K562 (cell line): ENCODE results near the gene EEF2K. TPM values are rescaled to one million over a fixed set of nuclear protein-coding genes. Genes with fewer than 3 reads are reported as not detected.

Experiments
- ATF7 ChIP-seq: fragments of 450-650 bp; IDR thresholded peaks from 2 replicates; pipeline ENCODE4 v1.7.1; 2014; ENCODE audit warnings: mild to moderate bottlenecking, moderate library complexity
- BRF2 ChIP-seq: IDR thresholded peaks from 3 replicates; pipeline ENCODE4 v1.6.1; 2011; ENCODE audit warnings: borderline replicate concordance, mild to moderate bottlenecking; ENCODE audit not compliant: insufficient read length, insufficient read depth
- CC2D1A ChIP-seq: fragments of 450-650 bp; IDR thresholded peaks from 2 replicates; pipeline ENCODE4 v1.6.1; 2017; ENCODE audit warnings: mild to moderate bottlenecking
- GABPA ChIP-seq: fragments of 200-800 bp; sonication (Bioruptor generic); conservative IDR thresholded peaks from 2 replicates; pipeline ENCODE4 v1.6.1; 2016; ENCODE audit warnings: low read depth, missing genetic modification characterization, missing compliant biosample characterization
- GABPB1 ChIP-seq: sonication (generic); formaldehyde crosslinking; IDR thresholded peaks from 2 replicates; pipeline ENCODE4 v1.8.0; 2022; ENCODE audit warnings: mild to moderate bottlenecking, missing genetic modification reagents
- GMEB1 ChIP-seq: fragments of 250-450 bp; sonication (Bioruptor Pico); IDR thresholded peaks from 2 replicates; pipeline ENCODE4 v1.4.0; 2020; ENCODE audit warnings: mild to moderate bottlenecking
- GTF2B ChIP-seq: IDR thresholded peaks from 2 replicates; pipeline ENCODE4 v1.6.1; 2011; ENCODE audit not compliant: insufficient read length; ENCODE audit errors: extremely low read depth
- HBP1 ChIP-seq: fragments of 450-650 bp; formaldehyde crosslinking; IDR thresholded peaks from 2 replicates; pipeline ENCODE4 v1.4.0; 2022; ENCODE audit warnings: missing genetic modification characterization
- KLF6 ChIP-seq: fragments of 250-450 bp; sonication (Bioruptor Pico); IDR thresholded peaks from 2 replicates; pipeline ENCODE4 v1.4.0; 2020; ENCODE audit warnings: mild to moderate bottlenecking, moderate library complexity, borderline replicate concordance
- NR3C1 ChIP-seq: sonication (generic); formaldehyde crosslinking; IDR thresholded peaks from 2 replicates; pipeline ENCODE4 v1.8.1; 2022; ENCODE audit warnings: missing genetic modification reagents
- PCBP1 ChIP-seq: fragments of 200-400 bp; formaldehyde crosslinking; IDR thresholded peaks from 2 replicates; pipeline ENCODE4 v1.6.1; 2018; ENCODE audit warnings: mild to moderate bottlenecking, low read depth, low read length; ENCODE audit not compliant: poor library complexity, severe bottlenecking
- PHF8 ChIP-seq: fragments of 200-600 bp; sonication (generic); IDR thresholded peaks from 2 replicates; pipeline ENCODE4 v1.6.1; 2012; ENCODE audit warnings: mixed run types, mild to moderate bottlenecking, inconsistent platforms, low read length, moderate library complexity, borderline replicate concordance
- RBM17 ChIP-seq: fragments of 200-400 bp; formaldehyde crosslinking; IDR thresholded peaks from 2 replicates; pipeline ENCODE4 v1.6.1; 2017; ENCODE audit warnings: low read depth, mild to moderate bottlenecking, low read length, borderline replicate concordance
- RBM25 ChIP-seq: fragments of 200-400 bp; formaldehyde crosslinking; IDR thresholded peaks from 2 replicates; pipeline ENCODE4 v1.6.1; 2018; ENCODE audit warnings: low read length, low read depth, moderate library complexity; ENCODE audit not compliant: severe bottlenecking
- RUNX1 ChIP-seq: sonication (generic); IDR thresholded peaks from 2 replicates; pipeline ENCODE4 v1.6.1; 2016; ENCODE audit warnings: antibody characterized with exemption, low read depth
- SNRNP70 ChIP-seq: fragments of 200-400 bp; formaldehyde crosslinking; optimal IDR thresholded peaks from 2 replicates; pipeline ENCODE3; 2017; ENCODE audit warnings: low read depth, low read length
- SP2 ChIP-seq: IDR thresholded peaks from 2 replicates; pipeline ENCODE4 v1.6.1; 2011; ENCODE audit warnings: mild to moderate bottlenecking, low read depth, low read length, moderate library complexity; ENCODE audit not compliant: poor library complexity, severe bottlenecking; ENCODE audit errors: extremely low read depth
- TEAD1 ChIP-seq, 2 experiments: fragments of 450-650 bp in 1 of 2; sonication (generic) in 1 of 2; formaldehyde crosslinking; IDR thresholded peaks; 2 replicates each; pipeline versions ENCODE4 v1.4.0 to v1.8.0; 2020 to 2022; ENCODE audit warnings: mild to moderate bottlenecking in 2 of 2, missing genetic modification reagents in 1 of 2
- TRIM28 ChIP-seq: fragments of 450-650 bp; IDR thresholded peaks from 2 replicates; pipeline ENCODE4 v1.6.1; 2017
- ZBTB17 ChIP-seq: fragments of 450-650 bp; formaldehyde crosslinking; IDR thresholded peaks from 2 replicates; pipeline ENCODE4 v1.4.0; 2020; ENCODE audit warnings: mild to moderate bottlenecking
- ZNF124 ChIP-seq: sonication (generic); formaldehyde crosslinking; IDR thresholded peaks from 2 replicates; pipeline ENCODE4 v1.8.1; 2022; ENCODE audit warnings: missing genetic modification reagents
- ZNF175 ChIP-seq: fragments of 200-800 bp; sonication (Bioruptor generic); IDR thresholded peaks from 2 replicates; pipeline ENCODE4 v1.6.1; 2016; ENCODE audit warnings: low read depth, mild to moderate bottlenecking, missing genetic modification characterization, missing compliant biosample characterization
- ZNF780A ChIP-seq: fragments of 250-450 bp; sonication (Bioruptor Pico); IDR thresholded peaks from 2 replicates; pipeline ENCODE4 v1.5.0; 2021; ENCODE audit warnings: mild to moderate bottlenecking
- ZNF785 ChIP-seq: fragments of 250-450 bp; sonication (Bioruptor Pico); IDR thresholded peaks from 2 replicates; pipeline ENCODE4 v1.4.0; 2020; ENCODE audit warnings: mild to moderate bottlenecking
- polyA plus RNA-seq, 8 experiments: library from polyadenylated mRNA; depleted of rRNA in 4 of 8; stranded (reverse) in 5 of 8; unstranded in 3 of 8; fragments of >200 nt; fragmentation: Nextera tagmentation in 2 of 8; fragmentation: Illumina TruSeq in 1 of 8; extraction: Ambion mirVana in 2 of 8; extraction: Trizol in 1 of 8; gene quantifications; 2 replicates each; pipeline versions ENCODE4 v1.2.1 to v1.2.3, GENCODE V29; 2011 to 2014; ENCODE audit warnings: inconsistent platforms in 1 of 8, missing spikeins in 1 of 8
- total RNA-seq, 7 experiments: library from RNA; depleted of rRNA in 6 of 7; stranded (reverse); fragments of >200 nt in 6 of 7; fragmentation: Illumina TruSeq in 2 of 7; extraction: Trizol in 2 of 7; gene quantifications; 2 replicates each; pipeline versions ENCODE4 v1.2.1 to v1.2.3, GENCODE V29; 2011 to 2021; ENCODE audit warnings: low replicate concordance in 1 of 7

Gene EEF2K
- total and polyA plus RNA-seq, 9 of the 15 experiments (the other 6 are each of a cell fraction or from before 2014, with no cell fraction given): 3.0 to 35.2 (median 12.2) TPM

- TF ChIP-seq ZNF124 (CRISPR knock-in tag) (no peak), ZNF785 (no peak), TEAD1 (CRISPR knock-in tag; IDR thresholded peaks at IDR 0.05) (peak in 1 of 2 experiments; percentile 21; a peak in 1 of 4 replicates), GABPA (tag) (peak; percentile 41; the same call in 1 of the 2 replicates), ZBTB17 (0 out of 2 replicates have a peak, but pooled peaks have one; percentile 14), TRIM28 (no peak), SP2 (no peak), SNRNP70 (no peak), GABPB1 (0 out of 2 replicates have a peak, but pooled peaks have one; percentile 61), CC2D1A (no peak), RUNX1 (no peak), PCBP1 (peak; percentile 59), PHF8 (peak; percentile 40; the same call in 1 of the 2 replicates), HBP1 (no peak), BRF2 (no peak), ATF7 (peak; percentile 71; the same call in 1 of the 2 replicates), ZNF780A (CRISPR knock-in tag) (no peak), GTF2B (no peak), GMEB1 (0 out of 2 replicates have a peak, but pooled peaks have one; percentile 14), KLF6 (no peak), NR3C1 (CRISPR knock-in tag) (no peak), ZNF175 (peak; percentile 72; the same call in 1 of the 2 replicates), RBM25 (peak; percentile 24), RBM17 (no peak)
Measured at GRCh38 chr16:22190776-22191531, 15.1 kb upstream of the EEF2K start (continued).
